Activated CD4-positive, alpha-beta T cell treated with anti-CD3 and anti-CD28 coated beads, Interleukin-10, Interleukin-2, amounts not matched to agents 100 ng/mL and 50 ng/mL, durations not matched to agents 16 hours and 8 hours (primary cell): ENCODE results near the gene TNFSF10.

Experiments used
- DNase-seq: peaks from one replicate; pipeline ENCODE4 v3.0.0-alpha.2; 2020

TNFSF10 gene

DNA sequence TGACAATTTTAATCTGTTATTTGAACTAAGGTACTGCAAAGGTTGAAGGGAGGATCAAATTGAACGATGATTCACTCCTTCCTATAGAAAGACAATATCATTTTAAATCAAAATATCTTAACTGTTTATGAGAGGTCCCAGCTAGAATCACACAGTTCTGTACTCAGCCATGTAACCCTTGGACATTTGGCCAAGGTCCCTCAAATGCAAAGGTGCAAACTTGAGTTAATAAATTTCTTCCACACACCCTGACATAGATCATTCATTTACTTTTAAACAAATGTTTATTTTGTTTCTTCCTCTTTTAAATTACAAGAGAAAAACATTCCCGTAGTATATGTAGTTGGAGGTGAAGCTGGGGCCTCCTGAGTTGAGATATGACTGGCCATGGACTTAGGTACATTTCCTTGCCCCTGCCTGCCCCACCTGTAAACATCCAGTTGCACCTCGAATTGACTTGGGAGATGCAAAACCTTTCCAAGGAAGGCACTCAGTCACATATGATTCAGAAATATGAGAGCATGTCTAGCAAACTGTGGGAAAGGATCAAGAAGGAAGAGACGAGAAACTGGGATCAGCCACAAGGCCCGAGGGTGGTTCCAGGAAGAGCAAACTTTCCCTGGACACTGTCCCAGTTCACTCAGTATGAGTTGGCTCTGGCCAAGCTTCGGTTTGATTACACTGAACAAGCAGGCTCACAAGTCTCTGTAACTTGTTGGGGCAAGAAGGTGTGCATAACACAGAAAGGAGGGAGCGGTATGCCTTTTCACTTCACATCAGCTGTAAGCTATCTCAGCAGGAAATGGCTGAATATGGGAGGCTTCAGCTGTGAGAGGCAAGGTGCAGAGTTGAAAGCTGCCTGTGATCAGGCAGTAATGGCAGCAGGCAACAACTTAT is 6.7 kb downstream of the TNFSF10 start:
- DNase-seq: peak; percentile 82

DNA sequence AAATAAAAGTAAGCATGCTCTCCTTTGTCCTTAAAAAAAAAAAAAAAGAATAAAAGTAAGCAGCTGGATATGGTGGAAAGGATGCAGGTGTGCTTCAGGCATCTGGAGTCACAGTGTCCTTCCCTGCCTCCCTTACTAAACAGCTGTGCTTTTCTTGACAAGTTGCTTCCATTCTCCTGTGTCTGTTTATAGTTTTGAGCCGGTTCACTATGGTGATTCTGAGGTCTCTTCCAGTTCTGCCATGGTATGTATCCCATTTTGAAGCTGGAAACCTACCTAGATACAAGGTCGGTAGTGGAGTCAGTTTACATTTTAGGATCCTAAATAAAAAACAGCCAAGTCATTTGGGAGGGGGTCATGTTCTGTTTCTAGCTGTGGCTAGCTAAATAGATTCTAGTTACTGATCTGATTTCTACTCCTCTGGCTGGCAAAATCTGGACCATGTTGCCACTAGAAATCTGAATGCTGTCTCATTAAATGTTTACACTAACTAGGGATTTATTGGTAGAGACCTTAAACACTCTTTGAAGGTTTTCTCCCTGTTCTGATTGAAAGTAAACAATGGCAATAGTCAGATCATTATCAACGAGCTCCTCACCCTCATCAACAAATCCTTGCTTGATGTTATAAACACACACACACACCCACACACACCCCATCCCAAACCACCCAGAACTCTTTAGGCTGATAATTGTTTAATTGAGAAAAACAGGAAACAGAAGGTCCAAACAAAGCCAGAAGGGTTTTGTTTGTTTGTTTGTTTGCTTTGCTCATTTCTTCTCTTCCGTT is 7.9 kb downstream of the TNFSF10 start:
- no peak for DNase-seq

DNA sequence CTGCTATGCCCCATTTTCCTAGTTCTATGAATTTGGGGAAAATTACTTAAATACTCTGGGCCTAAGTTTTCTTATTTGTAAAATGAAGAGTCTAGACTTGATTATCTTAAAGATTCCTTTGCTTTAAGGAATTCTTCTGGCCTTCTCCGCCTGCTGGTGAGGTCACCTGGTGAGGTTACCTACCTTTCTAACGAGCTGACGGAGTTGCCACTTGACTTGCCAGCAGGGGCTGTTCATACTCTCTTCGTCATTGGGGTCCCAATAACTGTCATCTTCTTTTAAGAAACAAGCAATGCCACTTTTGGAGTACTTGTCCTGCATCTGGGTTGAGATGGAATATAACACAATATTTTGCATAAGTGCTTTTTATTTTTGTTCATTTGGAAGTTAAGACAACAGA is 8.6 kb downstream of the TNFSF10 start:
- DNase-seq: no peak

DNA sequence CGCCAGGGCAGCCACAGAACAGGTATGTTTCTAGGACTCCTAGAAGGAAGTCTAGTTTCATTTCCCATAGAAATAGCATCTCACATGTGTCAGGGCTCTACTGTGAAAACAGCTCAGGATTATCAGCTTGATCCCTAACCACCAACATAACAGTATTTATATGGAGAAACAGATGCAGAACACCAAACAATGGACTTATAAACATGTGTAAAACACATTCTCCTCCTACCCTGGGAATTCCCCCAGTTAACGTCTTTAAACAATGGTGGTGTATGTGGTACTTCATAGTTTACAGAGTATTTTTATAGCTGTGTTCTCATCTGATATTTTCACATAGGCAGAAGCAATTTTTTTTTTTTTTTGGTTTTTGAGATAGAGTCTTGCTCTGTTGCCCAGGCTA is 9.7 kb downstream of the TNFSF10 start:
- DNase-seq: peak; percentile 50

DNA sequence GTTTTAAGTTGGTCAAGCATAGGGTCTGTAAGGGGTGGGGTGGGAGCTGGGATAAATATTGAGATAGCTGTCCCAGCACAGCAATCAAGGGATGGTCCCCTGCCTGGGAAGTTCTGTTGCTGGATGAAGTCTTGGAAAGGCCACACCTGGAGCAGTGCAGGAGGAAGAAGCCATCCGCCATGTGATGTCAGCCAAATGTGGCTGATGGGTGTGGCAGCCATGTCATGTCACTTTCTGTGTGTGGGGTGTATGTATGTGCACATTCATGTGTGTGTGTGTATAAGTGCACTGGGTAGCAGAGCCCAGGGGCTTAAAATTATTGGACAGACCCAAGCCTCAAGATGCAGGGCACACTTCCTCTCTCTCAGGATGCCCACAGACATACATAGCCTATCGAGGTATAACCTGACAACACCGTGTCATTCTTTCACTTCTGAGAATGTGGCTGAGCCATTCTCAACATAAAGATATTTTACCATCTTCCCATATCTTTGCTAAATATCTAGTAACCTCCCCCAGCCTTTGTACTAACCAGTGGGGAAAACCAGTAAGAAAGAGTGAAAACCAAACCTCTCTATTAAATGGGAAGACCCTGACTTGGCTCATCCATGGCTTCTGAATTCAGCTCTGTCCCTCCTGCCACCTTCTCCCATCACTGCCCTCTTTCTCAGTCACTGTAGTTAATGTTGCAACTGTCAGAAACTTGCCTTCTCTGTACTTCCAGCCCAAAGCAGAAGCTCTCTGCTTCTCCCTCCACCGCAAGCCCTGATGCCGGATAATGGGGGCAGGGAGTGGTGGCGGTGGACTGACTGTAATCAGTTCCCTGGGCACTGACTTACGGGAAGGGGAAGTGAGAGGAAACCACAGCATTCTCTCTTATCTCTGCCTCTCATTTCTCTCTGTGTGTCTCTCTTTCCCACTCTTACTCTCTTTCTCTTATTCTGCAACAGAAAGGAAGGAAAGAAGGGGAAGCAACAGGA is 11.2 kb downstream of the TNFSF10 start:
- DNase-seq: peak; percentile 94

DNA sequence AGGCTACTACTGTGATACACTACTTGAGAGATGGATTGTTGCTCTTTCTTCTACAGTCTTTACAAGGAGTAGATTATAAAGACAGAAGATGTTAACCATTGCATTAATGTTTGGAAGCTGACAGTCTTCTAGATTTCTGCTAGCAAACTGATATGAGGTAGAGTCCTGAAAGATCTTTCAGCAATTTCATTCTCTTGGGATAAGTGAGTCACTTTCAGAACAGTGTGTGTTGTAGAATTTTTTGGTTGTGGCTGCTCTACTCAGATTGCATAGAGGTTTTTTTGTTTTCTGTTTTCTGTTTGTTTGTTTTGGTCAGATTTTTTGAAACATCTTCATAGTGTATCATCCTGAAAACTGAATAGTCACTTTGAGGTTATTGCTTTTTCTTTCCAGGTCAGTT is 17.1 kb downstream of the TNFSF10 start:
- no peak for DNase-seq

DNA sequence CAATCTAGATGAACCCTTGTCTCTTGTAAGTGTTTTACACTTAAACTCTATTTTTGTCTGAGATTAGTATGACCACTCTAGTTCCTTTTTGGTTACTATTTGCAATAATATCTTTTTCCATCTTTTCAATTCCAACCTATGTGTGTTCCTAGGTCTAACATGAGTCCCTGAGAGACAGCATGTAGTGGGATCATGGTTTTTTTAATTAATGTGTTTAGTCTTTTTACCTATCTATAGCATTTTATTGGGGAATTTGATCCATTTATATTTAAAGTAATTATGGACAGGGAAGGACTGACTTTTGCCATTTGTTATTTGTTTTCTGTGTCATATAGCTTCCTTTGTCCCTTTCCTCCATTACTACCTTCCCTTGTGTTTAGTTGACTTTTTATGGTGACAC is 21.7 kb downstream of the TNFSF10 start:
- DNase-seq: no peak

DNA sequence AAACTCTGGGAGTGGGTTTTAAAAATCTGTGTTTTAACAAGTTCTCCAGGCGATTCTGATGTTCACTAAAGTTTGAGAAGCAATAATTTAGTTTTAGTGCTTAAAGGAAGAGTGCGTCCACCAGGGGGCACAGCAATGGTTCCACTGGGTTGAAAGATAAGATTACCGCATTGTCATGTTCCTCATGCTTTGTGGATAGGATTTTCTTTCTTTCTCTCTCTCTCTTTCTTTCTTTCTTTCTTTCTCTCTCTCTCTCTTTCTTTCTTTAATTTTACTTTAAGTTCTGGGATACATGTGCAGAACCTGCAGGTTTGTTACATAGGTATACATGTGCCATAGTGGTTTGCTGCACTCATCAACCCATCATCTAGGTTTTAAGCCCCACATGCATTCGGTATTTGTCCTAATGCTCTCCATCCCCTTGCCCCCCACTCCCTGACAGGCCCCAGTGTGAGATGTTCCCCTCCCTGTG is 33.0 kb downstream of the TNFSF10 start:
- DNase-seq: peak; percentile 81

DNA sequence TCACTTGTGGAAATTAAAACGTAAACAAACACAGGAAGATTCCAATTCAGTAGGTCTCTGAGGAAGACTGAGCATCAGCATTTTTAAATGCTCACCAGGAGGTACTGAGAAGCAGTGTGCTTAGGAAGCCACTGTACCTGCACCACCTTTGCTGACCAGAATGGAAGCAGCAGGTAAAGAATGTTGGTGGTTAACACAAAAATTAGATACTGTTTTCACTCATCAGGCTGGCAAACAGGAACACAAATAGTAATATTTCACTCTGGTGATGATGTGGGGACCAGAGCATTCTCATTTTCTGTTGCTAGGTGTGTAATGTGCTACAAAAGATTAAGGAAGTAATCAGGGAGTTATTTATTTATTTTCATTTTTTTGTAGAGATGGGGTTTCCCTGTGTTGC is 45.1 kb downstream of the TNFSF10 start:
- DNase-seq: peak; percentile 75

DNA sequence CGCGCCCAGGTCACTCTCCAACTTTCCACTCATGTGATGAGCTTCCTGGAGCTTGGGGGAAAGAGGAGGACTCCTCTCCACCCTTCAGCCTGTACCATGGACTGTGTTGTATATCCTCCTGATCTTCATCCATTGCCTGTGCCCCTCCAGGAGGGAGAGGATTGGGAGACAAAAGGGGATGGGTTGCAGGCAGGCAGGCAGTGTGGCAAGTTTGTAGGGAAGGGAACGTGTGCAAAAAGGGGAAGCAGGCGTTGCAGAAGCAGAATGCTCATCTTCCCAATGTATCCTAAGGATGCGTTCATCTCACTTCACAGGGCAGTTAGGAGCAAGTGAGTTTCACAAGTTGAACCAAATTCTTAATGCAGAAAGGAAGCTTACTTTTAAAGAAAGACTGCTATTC is 46.9 kb downstream of the TNFSF10 start:
- DNase-seq: no peak

DNA sequence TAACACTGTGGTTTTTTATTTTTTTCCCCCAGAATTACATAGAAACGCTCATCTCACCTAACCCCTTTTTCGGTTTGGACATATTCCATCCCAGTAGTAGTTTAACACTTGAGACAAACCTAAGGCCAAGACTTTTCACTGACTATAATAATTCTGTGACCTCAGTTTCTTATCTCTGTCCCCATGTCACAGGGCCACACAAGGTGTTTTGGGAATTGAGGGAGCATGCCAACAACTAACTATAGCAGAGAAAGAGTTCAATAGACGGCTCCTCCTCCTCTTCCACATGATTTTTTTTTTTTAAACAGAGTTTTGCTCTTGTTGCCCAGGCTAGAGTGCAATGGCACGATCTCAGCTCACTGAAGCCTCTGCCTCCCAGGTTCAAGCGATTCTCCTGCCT is 47.5 kb downstream of the TNFSF10 start:
- DNase-seq: no peak

DNA sequence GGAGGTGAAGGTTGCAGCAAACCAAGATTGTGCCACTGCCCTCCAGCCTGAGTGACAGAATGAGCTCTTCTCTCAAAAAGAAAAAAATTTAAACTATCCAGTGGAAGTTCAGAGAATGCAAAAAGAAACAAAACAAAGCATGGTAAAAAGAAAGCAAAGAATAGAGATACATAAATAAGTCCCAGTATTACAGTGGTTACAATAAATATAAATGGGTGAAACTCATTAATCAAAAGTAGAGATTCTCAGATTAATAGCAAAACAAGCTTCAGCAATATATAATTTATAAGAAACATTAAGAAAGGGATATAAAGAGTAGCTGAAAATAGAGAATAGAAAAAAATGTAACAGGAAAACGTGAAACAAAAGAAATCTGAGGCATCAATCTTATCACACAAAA is 51.3 kb downstream of the TNFSF10 start:
- no peak for DNase-seq

DNA sequence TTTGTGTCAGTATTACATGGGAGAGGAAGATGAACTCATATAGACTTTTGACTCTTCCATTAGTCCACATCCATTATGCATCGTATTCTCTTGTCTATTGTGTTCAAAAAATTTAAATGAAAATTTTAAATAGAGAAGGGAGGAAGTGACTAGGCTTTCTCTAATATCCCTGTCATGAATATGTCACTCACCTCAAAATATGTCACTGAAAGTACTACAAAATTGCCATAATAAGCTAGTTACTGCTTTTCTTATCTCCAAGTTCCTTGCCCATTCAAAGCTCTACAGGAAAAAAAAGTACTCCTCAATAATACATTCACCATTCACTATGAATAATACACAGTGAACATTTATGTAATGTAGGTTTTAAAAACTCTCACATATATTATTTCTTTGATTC is 52.6 kb downstream of the TNFSF10 start:
- DNase-seq: no peak

DNA sequence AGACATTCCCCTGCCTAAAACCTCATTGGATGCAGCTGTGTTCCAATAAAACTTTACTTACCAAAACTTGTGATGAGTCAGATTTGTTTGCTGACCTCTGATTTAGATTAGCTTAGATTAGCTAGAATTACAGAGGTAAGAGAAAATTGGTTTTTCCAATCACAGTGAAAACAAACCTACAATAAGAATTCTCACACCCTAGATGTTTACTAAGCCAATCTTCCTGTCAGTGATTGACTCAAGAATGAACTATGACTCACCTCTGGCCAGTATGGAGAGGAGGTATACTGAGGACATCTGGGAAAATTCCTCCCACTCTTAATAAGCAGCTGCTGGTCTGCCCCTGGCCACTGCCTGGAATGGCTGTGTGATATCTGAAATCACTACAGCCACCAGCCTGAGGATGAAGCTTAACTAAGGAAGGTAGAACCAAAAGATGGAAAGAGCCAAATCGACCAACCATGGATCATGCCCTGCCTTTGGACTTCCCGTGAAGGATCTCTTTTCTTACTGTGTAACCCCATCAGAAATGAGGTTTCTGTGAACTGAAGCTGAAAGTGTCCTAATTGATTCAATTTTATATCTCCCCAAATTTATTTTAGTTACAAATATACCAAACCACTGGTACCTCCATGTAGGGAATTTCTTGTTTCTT is 55.9 kb downstream of the TNFSF10 start:
- peak; percentile 12 for DNase-seq

DNA sequence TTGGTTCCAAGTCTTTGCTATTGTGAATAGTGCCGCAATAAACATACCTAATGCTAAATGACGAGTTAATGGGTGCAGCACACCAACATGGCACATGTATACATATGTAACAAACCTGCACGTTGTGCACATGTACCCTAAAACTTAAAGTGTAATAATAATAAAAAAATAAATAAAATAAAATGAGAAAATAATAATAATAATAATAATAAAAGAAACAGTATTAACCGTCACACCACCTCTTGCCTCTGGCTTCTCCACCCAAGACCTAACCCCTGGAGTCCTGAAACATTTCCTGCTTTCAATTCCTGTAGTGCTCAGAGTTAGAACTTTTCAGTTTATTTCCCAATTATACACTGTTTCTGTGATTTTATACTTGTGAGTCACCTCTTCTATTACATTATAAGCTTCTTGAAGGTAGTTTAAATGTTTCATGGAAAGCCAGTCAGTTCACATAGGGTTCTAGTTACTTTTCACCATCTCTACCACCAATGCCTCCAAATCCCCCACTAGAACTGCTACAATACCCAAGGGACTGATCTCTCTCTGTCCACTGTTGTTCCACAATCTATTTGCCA is 56.6 kb downstream of the TNFSF10 start:
- DNase-seq: no peak

DNA sequence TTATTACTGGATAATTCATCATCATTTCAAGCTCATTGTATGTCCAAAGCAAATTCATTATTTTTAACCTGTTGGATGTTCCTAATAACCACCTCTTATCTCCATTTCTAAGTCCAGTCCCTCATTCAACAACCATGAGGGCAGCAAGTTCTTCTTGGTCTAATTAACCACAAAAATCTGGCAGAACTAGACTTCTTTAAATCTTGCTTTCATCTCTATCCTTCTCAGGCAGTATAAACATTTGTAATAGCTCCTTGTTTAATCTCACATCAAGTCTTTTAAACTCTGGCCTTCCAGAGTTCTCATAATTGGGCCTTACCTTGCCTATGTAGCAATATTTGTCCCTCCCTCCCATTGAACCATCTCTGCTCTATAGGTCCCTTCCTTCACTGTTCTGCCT is 57.9 kb downstream of the TNFSF10 start:
- DNase-seq: no peak

DNA sequence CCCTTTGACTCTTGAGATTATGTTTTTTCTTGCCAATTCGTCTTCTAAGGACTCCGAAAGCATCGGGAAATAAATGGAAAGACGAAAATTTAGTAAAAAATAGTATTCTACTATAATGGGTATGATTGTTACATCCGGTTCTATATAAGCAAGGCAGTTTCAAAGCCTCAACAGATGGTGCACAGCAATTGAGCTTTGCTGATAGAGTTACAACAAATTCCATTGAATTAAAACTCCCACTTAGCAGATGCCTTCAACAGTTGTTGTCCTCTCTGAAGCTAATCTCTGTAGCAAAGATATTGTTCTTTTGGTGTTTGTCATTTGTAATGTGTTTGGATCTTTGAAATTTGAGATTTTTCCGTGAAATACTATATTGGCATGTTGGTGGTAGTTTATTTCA is 58.9 kb downstream of the TNFSF10 start:
- DNase-seq: no peak

DNA sequence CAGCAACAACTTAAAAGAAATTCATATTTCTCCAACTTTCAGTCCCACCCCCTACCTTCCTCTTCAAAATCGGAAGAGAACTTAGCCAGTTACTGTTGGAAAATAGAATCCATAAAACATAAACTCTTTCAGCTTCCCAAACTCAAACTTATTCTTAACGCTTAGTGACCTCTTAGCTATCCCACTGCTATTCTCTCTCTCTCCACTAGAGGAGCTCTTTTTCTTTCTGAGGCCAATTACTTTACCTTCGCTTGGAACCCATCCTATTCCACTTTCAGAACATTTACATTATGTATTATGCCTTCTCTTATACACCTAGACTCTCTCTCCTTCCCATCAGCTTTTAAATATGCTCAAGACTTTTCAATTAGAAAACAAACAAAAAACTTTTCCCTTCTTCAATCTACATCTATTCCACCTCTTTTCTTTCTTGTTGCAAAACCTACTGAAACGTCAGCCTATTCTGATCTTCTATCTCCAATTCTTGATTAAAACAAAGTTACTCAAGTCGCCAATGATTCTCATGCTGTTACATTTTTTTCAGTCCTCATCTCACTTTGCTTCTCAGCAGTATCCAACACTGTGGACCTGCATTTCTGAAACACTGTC is 61.6 kb downstream of the TNFSF10 start:
- peak; percentile 46 for DNase-seq

DNA sequence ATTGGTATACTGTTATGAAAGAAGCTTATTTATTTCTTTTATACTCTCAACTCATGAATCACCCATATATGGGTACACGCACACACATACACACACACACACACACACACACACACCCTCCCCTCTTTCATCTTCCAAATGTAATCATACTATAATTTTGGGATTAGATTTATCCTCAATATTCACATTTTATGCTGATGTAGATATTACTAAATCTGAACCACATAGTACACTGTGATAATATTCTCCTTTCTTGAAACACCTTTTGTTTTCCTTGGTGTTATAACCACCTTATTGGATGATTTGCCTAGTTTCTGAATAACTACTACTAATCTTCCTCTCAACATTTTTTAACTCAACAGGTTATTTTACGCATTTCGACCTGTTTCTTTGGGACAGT is 66.8 kb downstream of the TNFSF10 start:
- no peak for DNase-seq
